ENCODE measurements around the gene GTF2H2C. TPM values are rescaled to one million over a fixed set of nuclear protein-coding genes. Genes with fewer than 3 reads are reported as not detected.
"Not testable (repeated sequence)": the region's sequence is repeated elsewhere in the genome, so short reads cannot be mapped to it uniquely, and the experiment has no call there.

Gene GTF2H2C
- total and polyA plus RNA-seq, 2 of the 8 experiments (the other 6 are each of a cell fraction or from before 2014, with no cell fraction given), result 20.8 to 45.1 TPM

DNA sequence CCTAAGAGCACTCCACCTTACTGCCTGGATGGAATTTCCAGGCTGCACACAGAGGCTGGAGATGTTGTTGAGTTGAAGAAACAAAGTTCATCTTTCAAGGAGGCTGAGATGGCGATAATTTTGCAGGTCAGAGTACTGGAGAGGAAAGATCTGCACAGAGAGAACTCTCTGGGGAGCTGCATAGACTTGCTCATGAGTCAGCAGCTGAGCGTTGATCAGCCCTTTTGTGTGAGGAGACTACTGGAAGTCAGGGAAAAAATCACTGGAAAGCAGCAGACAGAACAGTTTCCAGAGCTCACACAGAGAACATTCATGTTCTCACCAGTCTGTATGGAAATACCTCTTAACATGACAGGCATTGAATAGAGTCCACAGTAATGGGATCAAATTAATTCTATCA, 23.4 kb downstream of the GTF2H2C start:
- H3K14ac ChIP-seq (ENCODE audit: insufficient read length); H2BK20ac ChIP-seq (ENCODE audit: low read length); CTCF ChIA-PET (ENCODE audit: partially characterized antibody); H3K4me1 ChIP-seq (replicated peaks in 1 of 4; ENCODE audit: control insufficient read depth in 3 of 4, insufficient read depth in 4 of 4, low read length in 3 of 4); H4K8ac ChIP-seq (ENCODE audit: extremely low read depth, insufficient read depth, low read length); H4K5ac ChIP-seq (ENCODE audit: insufficient read length, low read depth, low read length); H3K23ac ChIP-seq (ENCODE audit: insufficient read length); H2BK5ac ChIP-seq (ENCODE audit: low read depth, low read length); H3K36me3 ChIP-seq (ENCODE audit: control insufficient read depth in 2 of 4, insufficient read depth in 4 of 4, low read length in 3 of 4); H2BK120ac ChIP-seq (replicated peaks; ENCODE audit: low read depth, low read length); H2AK5ac ChIP-seq (ENCODE audit: low read depth, low read length); H4K91ac ChIP-seq (replicated peaks; ENCODE audit: insufficient read length, low read length); H2BK12ac ChIP-seq (ENCODE audit: low read depth, low read length); H3K23me2 ChIP-seq (ENCODE audit: low read depth, low read length); H3K79me1 ChIP-seq (ENCODE audit: low read depth, low read length); H3K4me2 ChIP-seq (ENCODE audit: insufficient read depth in 1 of 2, low read depth in 2 of 2, low read length in 2 of 2); H3K56ac ChIP-seq (replicated peaks; ENCODE audit: insufficient read length, low read depth, low read length); H3K79me2 ChIP-seq (ENCODE audit: control insufficient read depth in 1 of 2, insufficient read depth in 2 of 2, low read length in 2 of 2); H3K27ac ChIP-seq (ENCODE audit: low read depth, low read length); H2AFZ ChIP-seq (ENCODE audit: low read length); H3K9ac ChIP-seq (replicated peaks in 1 of 4; ENCODE audit: extremely low read depth in 1 of 4, low read depth in 3 of 4, low read length in 3 of 4); H3K4me3 ChIP-seq (ENCODE audit: extremely low read depth in 1 of 4, insufficient read depth in 2 of 4, low read depth in 3 of 4, low read length in 4 of 4); POLR2A ChIA-PET (ENCODE audit: partially characterized antibody); H4K20me1 ChIP-seq (replicated peaks in 1 of 2; ENCODE audit: control insufficient read depth in 1 of 2, insufficient read depth in 2 of 2, low read length in 2 of 2); DNase-seq (ENCODE audit: low read depth in 1 of 2, low spot score in 2 of 2); H3K9me3 ChIP-seq (ENCODE audit: insufficient read depth in 2 of 2, low read depth in 1 of 2, low read length in 1 of 2); FAIRE-seq; H2BK15ac ChIP-seq (ENCODE audit: low read length); H3K4ac ChIP-seq (replicated peaks; ENCODE audit: insufficient read length, low read depth, low read length); H3K27me3 ChIP-seq (replicated peaks in 1 of 4; ENCODE audit: control insufficient read depth in 3 of 4, extremely low read depth in 1 of 4, insufficient read depth in 3 of 4, low read length in 3 of 4); H3K18ac ChIP-seq (ENCODE audit: extremely low read depth, low read length): not testable (repeated sequence)
- no CpG with 5 or more reads among the region's 2 CpGs for WGBS, 2 experiments (ENCODE audit: extremely low coverage in 1 of 2, insufficient coverage in 1 of 2, insufficient read length in 1 of 2, insufficient replicate concordance in 2 of 2, low coverage in 1 of 2, low lambda C conversion rate in 2 of 2, missing lambda C conversion rate in 1 of 2)

DNA sequence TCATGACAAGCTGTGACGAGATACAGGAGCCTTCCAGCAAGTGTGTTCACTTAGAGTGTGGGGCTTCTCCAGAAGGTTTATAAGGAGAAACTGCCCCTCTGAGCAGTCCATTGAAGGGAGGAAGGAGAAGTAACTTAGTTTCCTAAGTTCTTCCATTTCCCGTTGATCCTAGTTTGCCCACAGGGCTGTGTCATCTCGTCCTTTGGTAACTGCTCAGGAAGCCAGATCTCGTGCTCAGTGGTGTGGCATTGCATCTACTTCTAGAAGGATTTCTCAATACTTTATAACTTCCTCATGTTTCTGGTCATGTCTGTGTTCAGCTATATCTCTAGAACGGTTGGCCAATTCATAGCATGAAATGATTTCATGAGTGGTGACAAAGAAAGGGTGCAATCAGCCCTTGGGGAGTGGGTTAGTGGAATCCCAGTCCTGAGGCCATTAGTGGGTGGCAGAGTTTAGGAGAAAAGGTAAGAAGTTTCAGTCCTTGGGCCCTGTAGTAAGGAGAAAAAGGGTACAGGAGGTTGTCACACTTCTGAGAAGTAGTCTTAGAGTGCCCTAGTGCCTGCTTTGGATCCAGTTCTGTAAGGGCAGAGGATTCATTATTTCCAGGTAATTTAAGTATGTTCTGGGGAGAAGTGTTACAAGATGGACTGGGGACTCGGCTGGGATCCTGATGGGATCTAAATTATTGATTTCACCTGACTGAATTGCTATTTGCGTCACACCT, 36.3 kb downstream of the GTF2H2C start:
- DNase-seq (ENCODE audit: low read depth in 1 of 2, low spot score in 2 of 2); H3K4me3 ChIP-seq (ENCODE audit: extremely low read depth in 1 of 4, insufficient read depth in 2 of 4, low read depth in 3 of 4, low read length in 4 of 4); H3K23ac ChIP-seq (ENCODE audit: insufficient read length); H3K79me2 ChIP-seq (ENCODE audit: control insufficient read depth in 1 of 2, insufficient read depth in 2 of 2, low read length in 2 of 2); H3K4ac ChIP-seq (replicated peaks; ENCODE audit: insufficient read length, low read depth, low read length); H2AFZ ChIP-seq (ENCODE audit: low read length); H4K91ac ChIP-seq (replicated peaks; ENCODE audit: insufficient read length, low read length); H4K8ac ChIP-seq (ENCODE audit: extremely low read depth, insufficient read depth, low read length); H4K20me1 ChIP-seq (replicated peaks in 1 of 2; ENCODE audit: control insufficient read depth in 1 of 2, insufficient read depth in 2 of 2, low read length in 2 of 2); H3K27me3 ChIP-seq (replicated peaks in 1 of 4; ENCODE audit: control insufficient read depth in 3 of 4, extremely low read depth in 1 of 4, insufficient read depth in 3 of 4, low read length in 3 of 4); H4K5ac ChIP-seq (ENCODE audit: insufficient read length, low read depth, low read length); H3K9ac ChIP-seq (replicated peaks in 1 of 4; ENCODE audit: extremely low read depth in 1 of 4, low read depth in 3 of 4, low read length in 3 of 4); POLR2A ChIA-PET (ENCODE audit: partially characterized antibody); H2BK12ac ChIP-seq (ENCODE audit: low read depth, low read length); H2BK15ac ChIP-seq (ENCODE audit: low read length); H3K9me3 ChIP-seq (ENCODE audit: insufficient read depth in 2 of 2, low read depth in 1 of 2, low read length in 1 of 2); H2BK5ac ChIP-seq (ENCODE audit: low read depth, low read length); H2BK120ac ChIP-seq (replicated peaks; ENCODE audit: low read depth, low read length); H3K14ac ChIP-seq (ENCODE audit: insufficient read length); CTCF ChIA-PET (ENCODE audit: partially characterized antibody); H2BK20ac ChIP-seq (ENCODE audit: low read length); H2AK5ac ChIP-seq (ENCODE audit: low read depth, low read length); H3K56ac ChIP-seq (replicated peaks; ENCODE audit: insufficient read length, low read depth, low read length); H3K27ac ChIP-seq (ENCODE audit: low read depth, low read length); H3K36me3 ChIP-seq (ENCODE audit: control insufficient read depth in 2 of 4, insufficient read depth in 4 of 4, low read length in 3 of 4); H3K4me1 ChIP-seq (replicated peaks in 1 of 4; ENCODE audit: control insufficient read depth in 3 of 4, insufficient read depth in 4 of 4, low read length in 3 of 4); H3K79me1 ChIP-seq (ENCODE audit: low read depth, low read length); FAIRE-seq; H3K18ac ChIP-seq (ENCODE audit: extremely low read depth, low read length); H3K23me2 ChIP-seq (ENCODE audit: low read depth, low read length); H3K4me2 ChIP-seq (ENCODE audit: insufficient read depth in 1 of 2, low read depth in 2 of 2, low read length in 2 of 2): not testable (repeated sequence)
- WGBS, 2 experiments (ENCODE audit: extremely low coverage in 1 of 2, insufficient coverage in 1 of 2, insufficient read length in 1 of 2, insufficient replicate concordance in 2 of 2, low coverage in 1 of 2, low lambda C conversion rate in 2 of 2, missing lambda C conversion rate in 1 of 2), result 83% methylated on average over 1 of the region's 7 CpGs; no CpG with 5 or more reads in 1 of the 2 experiments
